Stimulated activated CD8-positive, alpha-beta memory T cell treated with anti-CD3 and anti-CD28 coated beads, Interleukin-4, amount 100 ng/mL, for 24 hours (primary cell): ENCODE data around the gene ST6GAL2.

ENCODE experiments used
- DNase-seq: peaks from one replicate; pipeline ENCODE4 v3.0.0-alpha.2; 2020; ENCODE audit warnings: low read depth

ST6GAL2 gene

DNA sequence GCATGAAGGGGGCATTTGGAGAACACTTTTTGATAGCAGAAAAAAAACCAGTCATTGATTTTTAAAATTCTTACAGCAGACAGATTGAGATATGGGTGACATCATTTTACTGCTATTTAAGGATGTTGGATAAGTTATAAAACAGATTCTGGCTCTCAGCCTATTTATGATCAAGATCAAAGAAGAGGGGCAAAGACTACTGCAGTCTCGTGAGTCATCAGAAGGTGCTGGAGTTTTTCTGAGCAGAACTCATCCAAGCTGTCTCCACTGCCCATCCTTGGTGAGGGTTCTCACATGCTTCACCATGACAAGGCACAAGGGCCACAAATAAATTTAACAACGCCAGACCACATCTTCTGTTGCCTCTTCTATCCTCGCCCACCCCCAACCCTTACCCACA lies 58.8 kb downstream of the ST6GAL2 start:
- DNase-seq = no peak

GRCh38 chr2:106825161-106825560 lies 60.8 kb downstream of the ST6GAL2 start:
- DNase-seq = no peak

DNA sequence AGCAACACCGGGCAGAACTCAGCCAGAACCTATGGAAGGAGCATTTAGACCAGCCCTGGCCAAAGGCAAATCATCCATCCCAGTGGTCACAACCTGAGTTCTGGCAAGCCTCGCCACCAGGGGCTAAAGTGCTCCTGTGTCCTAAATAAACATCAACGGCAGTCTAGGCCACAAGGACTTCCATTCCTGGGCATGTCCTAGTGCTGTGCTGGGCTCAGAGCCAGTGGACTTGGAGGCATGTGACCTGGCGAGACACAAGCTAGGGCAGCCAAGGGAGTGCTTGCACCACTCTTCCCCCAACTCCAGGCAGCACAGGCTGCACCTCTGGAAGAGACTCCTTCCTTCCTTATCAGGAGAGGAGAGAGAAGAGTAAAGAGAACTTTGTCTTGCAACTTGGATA lies 69.0 kb downstream of the ST6GAL2 start:
- DNase-seq = no peak

DNA sequence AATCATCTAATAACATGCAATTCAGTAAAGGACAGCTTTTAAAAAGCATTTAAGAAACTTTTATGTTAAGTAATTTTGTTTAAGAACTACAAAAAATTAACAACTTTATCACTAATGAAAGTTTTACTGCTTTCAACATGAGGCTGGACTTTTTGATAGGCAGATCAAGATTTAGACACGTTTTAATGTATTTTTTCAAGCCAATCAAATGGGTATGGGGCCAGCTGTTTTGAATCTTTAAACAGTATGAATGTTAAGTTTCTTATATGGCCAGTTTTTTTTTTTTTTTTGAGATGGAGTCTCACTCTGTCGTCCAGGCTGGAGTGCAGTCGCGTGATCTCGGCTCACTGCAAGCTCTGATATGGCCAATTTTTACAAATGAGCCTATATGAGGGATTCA lies 73.1 kb downstream of the ST6GAL2 start:
- no peak for DNase-seq

GRCh38 chr2:106812383-106812782 lies 73.6 kb downstream of the ST6GAL2 start:
- DNase-seq = no peak

GRCh38 chr2:106805716-106806115 lies 80.3 kb downstream of the ST6GAL2 start:
- DNase-seq = no peak

DNA sequence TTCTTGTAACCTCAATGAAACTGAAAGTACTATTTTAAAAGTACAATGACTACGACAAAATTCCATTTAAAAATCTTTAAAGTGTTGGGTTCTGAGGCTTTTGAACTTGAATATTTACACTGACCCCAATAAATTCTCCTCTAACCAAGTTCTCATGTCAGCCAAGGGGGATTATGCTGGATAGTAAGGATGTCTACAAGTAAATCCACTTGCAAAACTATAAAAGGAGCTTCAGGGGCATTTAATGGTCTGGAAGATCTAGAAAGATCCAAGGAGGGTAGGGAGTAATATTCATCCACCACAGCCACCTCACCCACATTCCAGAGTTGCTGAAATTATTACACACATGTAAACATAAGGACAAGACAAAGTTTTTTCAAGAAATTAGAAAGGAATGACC lies 81.8 kb downstream of the ST6GAL2 start:
- no peak for DNase-seq

- no peak for DNase-seq
Observed at GRCh38 chr2:106800976-106801655, 84.9 kb downstream of the ST6GAL2 start.

DNA sequence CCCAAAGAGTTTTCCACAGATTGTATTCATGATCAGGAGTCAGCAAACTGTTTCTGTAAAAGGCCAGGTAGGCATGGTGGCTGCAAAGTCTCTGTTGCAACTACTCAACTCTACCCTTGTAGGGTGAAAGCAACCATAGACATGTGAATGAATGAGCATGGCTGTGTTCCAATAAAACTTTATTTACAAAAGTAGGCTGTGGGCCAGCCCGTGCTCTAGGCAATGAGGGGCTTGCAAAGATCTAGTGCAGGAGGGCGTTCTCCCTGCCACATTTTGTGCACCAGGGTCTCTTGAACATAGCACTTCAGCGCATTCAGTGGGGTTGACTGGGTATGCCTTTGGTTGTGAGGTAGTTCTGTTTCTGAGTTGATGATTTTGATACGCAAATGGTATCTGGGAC lies 85.8 kb downstream of the ST6GAL2 start:
- no peak for DNase-seq

- DNase-seq = no peak
Observed at GRCh38 chr2:106798826-106799552, 87.0 kb downstream of the ST6GAL2 start.

GRCh38 chr2:106797494-106797893 lies 88.5 kb downstream of the ST6GAL2 start:
- no peak for DNase-seq

GRCh38 chr2:106792671-106793070 lies 93.3 kb downstream of the ST6GAL2 start:
- DNase-seq = no peak

DNA sequence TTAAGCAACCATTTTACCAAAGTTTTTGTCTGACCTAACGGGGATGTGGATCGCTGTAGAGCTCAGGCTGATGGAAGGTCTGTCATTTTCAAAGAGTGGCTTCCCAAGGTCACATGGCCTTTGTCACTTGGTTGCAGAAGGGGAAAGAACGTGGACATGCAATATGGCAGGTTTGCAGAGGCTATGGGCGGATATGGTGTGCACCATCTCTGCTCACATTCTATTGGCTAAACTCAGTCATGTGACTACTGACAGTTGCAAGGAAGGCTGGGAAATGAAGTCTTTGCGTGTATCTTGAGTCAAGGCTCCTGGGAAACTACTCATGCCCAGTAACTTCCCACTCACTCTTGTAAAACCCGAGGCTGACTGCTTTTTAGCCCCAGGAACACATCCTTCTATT lies 96.8 kb downstream of the ST6GAL2 start:
- DNase-seq = no peak

GRCh38 chr2:106782681-106783080 lies 103.3 kb downstream of the ST6GAL2 start:
- no peak for DNase-seq

DNA sequence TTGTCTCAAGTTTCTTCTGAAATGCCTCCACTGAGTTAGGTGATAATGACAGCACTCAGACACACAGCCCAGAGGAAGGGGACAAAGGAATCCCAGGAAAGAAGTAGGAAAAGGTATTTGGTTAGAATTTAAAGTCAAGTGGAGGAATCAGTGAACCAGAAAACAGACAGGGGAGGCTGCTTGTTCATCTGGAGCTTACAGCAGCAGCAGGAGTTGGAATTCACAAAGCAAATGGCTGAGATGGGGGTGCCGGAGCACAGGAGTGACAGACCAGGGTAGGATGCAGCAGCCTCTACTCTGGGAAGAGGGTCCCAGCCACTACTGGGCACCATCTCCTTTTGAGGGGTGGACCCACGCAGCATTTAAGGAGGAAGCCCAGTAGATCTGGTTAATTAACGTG lies 104.8 kb downstream of the ST6GAL2 start:
- DNase-seq = no peak

- no peak for DNase-seq
Observed at GRCh38 chr2:106771811-106772210, 114.2 kb downstream of the ST6GAL2 start.

DNA sequence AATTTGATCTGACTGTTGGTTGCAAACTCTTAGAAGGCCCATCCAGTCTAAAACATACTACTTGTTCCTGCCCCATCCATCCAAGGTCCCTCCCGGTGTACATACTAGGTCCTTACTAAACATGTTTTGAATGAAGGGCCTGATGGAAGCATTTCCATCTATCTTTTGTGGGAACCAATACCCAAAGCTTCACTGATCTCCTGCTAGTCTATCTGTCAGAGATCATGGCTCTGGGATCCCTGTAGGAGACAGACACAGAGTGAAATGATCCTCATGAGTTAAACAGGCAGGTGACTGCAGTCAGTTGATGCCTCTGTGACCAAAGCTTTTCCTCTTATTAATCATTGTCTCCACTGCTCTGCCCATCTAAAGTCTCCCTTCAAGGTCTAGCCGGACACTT lies 115.0 kb downstream of the ST6GAL2 start:
- DNase-seq = no peak

GRCh38 chr2:106764614-106765013 lies 121.4 kb downstream of the ST6GAL2 start:
- no peak for DNase-seq

- DNase-seq = no peak
Observed at GRCh38 chr2:106759966-106760365, 126.0 kb downstream of the ST6GAL2 start.

- no peak for DNase-seq
Observed at GRCh38 chr2:106758901-106759497, 127.0 kb downstream of the ST6GAL2 start.
